HL-60/S4 treated with phorbol 12-myristate 13-acetate at 8.2 ng/mL for 4 days and 3 days (cell line): Measurements from ENCODE around the gene ONECUT3.
"Not testable (repeated sequence)": the region's sequence is repeated elsewhere in the genome, so short reads cannot be mapped to it uniquely, and the experiment has no call there.

Experiments used
- in situ Hi-C: fragments of 300-500 bp; cut with MboI; formaldehyde crosslinking; loops from 2 replicates; pipeline ENCODE4 v1.15.0; 2022; ENCODE audit warnings: low sequenced_read_pairs

The ONECUT3 gene

DNA sequence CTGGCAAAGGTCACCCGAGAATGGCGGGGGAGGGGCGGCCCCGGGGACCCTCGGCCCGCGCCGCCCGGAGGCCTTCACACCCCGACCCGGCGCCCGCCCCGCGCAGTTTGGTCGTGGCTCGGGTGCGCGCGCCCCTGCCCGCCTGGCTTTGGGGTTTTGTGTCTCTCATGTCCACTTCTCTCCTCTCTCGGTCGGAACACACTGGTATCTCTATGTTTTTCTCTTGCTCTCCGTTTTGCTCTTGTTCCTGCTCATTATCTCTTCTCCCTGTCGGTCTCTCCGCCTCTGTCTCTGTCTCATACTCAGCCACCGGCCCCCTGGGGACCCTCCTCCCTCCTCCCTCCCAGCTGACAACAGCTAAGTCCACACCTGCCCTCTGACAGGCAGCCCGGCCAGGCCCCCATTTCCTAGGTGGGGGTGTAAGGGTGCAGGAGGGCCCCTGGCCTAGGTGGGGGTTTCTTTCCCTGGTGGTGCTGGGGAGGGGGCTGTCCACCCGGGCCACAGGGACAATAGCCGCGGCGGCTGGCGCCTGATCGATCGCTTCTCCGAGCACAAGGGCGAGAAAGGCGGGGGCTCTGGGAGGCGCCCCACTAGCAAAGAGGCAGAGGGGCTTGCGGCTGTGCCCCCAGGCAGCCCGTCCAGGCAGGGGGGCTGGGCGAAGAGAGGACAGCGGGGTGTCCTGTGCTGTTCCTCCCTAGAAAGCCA, 2.3 kb downstream of the ONECUT3 start:
- in situ Hi-C loops = no loop called here

DNA sequence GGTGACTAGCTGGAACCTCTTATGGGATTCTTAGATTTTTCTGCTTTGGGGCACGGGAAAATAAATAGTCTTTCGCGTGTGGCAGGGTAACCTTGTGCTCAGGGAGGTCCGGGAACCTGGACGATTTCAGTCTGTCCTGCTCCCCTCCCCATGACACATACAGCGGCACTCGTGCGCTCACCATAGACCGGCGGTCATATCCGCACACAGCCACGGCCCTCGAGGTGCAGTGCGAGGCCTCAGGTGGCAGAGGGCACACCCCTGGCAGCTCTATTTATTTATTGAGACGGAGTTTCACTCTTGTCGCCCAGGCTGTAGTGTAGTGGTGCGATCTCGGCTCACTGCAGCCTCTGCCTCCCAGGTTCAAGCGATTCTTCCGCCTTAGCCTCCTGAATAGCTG, 3.0 kb downstream of the ONECUT3 start:
- in situ Hi-C loops = no loop called here

DNA sequence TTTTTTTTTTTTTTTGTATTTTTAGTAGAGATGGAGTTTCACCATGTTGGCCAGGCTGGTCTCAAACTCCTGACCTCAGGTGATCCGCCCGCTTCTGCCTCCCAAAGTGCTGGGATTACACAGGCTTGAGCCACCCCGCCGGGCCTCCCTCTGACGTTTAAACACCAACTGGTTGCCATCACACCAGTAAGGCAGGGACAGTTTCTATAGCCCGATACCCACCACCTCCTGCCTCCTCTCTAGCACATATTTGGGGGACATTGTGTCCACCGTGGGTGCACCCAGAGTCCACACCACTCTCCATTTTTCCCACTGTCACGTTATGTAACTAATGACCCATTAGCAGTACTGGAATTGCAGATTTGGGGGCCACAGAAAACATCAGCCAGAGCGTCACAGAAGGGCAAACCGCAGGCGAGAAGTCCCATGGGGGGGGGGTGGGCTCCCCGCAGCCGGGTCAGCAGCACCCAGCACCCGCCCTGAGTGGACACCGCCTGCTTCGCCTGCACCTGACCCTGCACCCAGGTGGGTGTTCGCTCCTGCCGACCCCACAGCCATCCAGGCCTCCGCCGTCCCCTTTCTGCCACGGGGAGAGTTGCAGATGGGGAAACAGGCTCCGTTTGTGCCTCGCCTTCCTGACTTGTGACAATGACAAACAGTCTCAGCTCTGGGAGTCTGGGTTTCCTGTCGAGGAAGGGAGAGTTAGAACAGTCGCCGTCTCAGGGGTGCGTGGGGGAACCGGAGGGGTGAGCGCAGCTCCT, 3.6 kb downstream of the ONECUT3 start:
- in situ Hi-C loops = no loop called here

DNA sequence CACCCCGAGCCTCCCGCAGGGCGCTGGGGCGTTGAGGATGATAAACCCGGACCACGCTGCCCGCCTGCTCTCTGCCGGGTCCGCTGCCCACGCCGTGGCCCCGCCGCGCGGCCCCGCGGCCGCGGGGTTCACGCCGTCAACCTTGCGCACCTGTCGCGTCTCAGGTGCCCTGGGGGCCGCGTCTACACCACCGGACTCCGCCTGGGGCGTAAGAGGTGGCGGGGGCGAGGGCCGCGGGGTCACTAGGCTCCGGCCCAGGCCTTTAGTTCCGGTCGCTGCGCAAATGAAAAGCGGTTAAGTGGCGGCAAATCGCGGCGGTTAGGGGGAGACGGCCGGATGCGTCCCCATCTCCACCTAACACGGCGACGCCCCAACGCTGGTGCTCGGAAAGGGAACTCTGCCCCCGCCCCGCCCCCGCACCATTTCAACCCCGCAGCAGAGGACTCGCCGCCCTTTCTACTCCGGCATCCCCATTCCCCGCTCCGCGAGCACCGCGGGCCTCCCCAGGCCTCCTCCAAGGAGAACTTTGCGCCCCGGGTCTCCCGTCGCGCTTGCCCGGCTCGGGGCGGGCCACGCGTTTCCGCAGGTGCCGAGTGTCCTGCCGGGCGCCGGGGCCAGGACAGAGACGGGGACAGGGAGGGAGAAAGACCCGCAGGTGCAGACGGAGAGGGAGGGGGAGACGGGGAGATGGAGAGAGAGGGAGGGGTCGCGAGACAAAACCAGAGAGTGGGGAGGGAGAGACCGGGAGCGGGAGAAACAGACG, 4.3 kb downstream of the ONECUT3 start:
- in situ Hi-C loops = no loop called here

DNA sequence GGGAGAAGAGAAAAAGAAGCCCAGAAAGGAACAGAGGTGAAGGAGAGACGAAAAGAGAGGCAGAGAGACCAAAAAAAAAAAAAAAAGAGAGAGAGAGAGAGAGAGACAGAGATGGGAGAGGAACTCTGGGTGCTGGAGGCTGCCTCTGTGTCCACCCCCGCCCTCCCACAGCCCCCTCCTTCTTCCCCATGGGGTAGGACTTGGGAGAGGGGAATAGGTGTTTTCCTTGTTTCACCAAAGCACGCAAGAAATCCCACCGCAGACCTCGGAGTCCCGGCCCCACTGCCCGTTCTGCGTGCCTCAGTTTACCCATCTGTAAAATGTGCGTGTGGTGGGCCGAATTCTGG, 4.9 kb downstream of the ONECUT3 start:
- in situ Hi-C loops = no loop called here

DNA sequence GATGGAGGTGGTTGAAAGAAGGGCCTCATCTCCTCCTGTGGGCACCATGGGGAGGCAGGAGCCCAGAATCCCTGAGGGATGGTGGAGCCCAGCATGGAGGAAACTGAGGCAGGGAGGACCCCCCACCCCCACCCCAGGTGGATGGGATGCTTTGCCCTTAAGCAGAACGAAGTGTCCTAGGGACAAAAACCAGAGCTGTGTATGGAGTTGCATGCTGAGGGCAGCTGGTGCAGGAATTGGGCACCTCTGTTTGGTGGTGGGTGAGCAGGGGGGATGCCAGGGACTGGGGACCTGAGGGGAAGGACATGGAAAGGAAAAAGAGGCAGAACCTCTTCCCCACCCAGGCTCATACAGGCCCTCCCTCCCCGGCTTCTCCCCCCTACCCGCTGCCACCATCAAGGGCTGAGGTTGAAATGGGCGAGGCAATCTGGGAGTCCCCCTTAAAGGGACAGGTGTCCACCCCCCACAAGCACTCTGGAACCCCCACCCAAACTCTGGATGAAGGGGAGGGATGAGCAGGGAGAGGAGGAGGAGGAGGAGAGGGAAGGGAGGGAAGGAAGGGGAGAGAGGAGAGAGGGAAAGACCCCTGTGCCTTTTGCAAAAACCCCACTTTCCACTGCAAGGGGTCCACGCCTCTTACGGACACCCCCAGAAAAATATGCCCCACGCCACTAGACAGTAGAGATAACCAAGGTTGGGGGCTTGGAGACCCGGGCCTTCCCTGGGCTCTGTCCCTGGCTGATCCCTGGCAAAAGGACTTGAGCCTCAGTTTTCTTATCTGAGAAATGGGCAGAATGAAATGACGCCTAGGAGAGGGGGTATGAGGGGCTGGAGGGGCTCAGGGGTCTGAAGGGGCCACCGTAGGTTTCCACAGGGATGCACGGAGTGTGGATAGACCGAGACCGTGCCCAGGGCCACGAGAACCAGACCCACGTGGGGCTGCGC, 5.9 kb downstream of the ONECUT3 start:
- in situ Hi-C loops = no loop called here

DNA sequence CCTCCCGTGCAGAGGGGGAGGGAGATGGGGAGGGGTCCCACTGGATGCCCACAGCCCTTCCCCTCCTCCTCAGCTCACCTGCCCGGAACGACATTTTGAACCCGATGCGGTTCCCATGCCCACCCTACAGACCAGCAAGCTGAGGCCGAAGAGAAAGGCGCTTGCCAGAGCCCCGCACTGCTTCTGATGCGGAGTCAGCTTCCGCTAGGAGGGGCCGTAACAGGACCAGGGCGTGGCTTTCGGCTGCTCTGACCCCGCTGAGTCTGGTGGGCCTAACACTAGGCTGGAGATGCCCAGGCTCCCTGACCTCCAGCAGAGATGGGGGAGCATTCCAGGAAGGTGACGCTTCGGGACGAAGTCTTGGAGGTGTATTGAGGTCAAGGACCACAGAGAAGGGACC, 6.7 kb downstream of the ONECUT3 start:
- in situ Hi-C loops = no loop called here

DNA sequence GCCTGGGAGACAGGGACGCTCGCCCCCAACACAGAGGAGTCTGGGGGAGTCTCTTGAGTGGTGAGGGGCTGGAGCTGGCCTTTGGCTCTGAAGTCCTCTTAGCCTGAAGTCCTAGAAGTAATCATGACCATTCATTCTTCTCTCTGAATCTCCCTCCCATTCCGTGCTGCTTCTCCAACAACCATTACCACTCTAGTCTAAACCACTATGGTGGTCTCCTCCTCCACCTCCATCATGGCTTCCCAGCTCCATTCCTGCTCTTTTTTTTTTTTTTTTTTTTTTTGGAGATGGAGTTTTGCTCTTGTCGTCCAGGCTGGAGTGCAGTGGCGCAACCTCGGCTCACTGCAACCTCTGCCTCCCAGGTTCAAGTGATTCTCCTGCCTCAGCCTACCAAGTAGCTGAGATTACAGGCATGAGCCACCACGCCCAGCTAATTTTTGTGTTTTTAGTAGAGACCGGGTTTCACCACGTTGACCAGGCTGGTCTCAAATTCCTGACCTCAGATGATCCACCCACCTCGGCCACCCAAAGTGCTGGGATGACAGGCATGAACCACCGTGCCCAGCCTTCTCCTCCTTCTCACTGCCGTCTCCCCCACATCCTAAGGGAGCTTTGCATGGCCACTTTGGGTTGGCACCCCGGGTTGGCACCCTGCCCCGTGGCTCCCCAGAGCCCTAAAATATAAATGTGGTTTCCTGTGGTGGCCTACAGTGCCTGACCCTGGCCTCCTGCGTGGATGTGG, 7.7 kb downstream of the ONECUT3 start:
- in situ Hi-C loops = not testable (repeated sequence)

DNA sequence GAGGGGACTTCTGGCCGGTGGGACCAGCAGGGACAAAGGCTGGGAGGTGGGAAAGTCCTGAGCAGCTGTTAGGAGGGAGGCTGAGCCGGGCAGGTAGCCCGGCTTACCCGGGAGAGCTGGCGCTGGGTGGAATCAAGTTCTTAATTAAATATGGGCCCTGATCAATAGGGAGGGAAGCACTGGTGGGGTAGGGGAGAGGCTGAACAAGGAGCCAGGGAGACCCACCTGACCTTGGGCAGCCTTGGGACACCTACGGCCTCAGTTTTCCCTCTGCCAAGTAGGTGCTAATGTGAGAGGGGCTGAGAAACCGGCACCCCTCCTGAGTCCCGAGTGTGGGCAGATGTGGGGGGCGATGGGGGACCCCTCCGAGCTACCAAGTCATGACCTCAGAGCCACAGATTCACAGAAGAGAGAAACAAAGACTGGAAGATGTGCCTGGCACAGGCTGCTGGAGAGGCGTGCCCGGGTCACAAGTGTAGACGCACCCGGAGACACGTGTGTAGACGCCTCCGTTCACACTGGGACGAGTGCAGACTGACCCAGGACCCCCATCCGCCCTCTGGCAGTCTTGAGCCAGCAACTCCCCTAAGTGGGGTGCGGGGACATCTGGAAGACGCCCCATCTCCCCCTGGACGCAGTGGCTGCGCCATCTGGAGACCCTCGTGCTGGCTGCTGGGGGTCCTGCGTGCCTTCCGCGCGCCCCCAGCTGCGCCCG, 8.4 kb downstream of the ONECUT3 start:
- in situ Hi-C loops = no loop called here

DNA sequence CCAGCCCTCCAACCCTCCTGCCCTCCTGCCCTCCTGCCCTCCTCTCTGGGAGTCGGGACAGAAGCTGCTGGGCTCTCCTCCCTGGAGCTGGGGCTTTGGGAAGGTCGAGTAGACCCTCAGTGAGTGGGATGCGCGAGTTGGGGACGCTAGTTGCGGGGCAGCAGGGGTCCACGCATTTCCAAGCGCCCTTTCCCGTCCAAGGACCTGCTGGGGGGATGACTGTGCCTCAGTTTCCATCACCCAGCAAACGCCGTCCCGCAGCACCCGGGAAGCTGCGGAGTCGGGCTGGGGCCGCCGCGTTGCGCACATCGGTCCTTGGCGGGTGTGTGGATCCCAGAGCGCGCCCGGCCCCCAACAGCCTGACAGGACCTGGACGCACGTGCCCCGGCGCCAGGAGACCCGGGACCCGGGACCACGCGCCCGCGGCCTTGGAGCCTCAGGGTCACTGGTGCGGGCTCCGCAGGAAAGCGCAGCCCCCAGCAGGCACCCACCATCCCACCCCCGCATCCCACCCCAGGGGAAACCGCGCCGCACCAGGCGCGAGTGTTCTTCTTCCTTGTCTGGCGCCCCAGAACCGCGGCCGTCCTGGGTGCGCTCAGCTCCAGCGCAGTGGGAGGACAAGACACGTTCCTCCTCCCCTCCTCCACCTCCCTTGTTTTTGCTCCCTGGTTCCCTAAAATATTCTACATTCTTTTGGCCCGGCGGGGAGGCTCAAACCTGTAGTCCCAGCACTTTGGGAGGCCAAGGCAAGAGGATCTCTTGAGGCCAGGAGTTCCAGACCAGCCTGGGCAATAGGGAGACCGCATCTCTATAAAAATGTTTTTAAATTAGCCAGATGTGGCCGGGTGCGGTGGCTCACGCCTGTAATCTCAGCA, 9.2 kb downstream of the ONECUT3 start:
- in situ Hi-C loops = no loop called here

DNA sequence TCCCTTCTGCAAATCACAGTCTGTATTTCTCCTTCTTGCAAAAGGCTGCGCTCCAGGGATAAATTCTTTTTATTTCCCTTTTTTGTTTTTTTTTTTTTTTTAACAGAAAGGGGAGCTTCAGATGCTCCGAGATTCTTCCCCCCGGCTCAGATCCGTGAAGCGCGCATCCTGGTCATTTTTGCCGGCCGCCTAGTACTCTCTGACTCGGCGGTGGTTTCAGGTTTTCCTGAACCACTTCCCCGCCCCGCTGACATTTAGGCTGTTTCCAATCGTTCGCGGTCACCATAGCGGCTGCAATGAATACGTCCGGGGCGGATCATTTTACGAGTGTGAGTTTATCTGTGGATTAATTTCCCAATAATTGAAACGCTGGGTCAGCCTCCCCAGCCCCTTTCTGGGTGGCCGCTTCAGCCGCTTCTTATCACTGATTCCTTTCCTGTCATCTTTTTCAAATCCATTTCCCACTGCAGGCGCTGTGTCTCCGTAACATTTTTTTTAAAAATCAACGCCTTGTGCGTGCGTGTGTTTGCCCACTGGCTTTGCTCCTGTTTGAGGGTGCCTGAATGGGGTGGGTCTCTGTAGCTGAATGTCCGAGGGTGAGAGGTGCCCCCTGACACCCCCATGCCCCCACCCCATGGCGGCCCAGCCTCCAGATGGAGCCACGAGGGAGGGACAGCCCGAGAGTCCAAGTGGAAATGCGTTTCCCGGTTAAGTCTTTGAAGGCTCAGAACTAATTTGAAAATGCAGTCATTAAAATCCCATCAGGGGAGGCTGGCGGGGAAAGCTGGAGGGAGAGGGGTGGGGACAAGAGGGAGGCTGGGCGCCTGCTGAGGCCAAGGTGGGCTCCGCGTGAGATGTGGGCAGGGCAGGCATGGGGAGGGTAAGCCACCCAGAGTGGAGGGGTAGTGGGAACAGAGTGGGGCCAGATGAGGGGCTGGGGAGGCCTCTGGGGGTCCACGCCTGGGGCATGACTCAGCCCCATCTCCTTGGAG, 10.6 kb downstream of the ONECUT3 start:
- in situ Hi-C loops = no loop called here

DNA sequence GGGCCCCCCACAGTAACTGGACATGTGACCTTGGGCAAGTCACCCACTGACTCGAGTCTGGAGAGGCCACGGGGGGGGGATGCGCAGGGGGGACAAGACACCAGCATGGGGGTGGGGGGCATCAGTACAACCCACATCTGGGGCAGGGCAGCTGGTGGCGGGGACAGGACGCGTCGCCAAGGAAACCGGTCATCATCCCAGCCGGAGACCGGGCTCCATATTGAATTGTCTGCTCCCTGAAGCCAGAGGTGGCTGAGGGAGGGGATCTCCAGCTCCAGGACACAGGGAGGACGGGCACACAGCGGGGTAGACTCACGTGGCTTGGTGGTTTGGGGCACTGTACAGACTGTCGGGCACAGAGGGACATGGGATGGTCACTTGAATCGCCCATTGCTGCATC, 11.4 kb downstream of the ONECUT3 start:
- in situ Hi-C loops = no loop called here

DNA sequence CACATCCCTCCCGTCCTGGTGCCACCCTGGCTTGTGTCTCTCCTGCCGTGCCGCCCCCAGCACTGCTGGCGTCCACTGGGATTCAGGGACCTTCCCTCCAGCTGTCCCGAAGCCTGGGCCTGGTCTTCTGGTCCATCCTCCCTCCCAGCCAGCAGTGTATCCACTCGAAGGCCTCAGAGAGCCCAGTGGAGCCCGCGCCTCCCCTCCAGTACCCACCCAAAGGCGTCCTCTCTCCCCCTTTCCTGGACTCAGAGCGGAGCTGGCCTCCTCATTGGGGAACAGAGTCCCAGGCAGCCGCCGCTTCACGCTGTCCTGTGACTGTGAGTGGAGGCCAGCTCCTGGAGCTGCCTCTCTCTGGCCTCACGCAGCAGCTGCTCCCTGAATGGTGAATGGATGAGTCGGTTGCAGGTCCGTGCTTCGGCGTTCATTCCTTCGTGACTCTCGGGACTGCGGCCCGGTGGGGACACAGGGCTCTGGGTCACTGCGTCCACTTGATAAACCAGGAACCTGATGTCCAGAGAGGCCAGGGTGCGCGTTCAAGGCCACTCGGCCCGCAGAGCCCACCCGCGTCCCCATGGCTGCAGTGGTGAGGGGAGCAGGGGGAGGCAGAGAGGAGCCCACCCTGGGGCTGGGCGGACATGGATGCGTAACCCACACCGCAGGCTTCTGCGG, 12.1 kb downstream of the ONECUT3 start:
- in situ Hi-C loops = no loop called here

DNA sequence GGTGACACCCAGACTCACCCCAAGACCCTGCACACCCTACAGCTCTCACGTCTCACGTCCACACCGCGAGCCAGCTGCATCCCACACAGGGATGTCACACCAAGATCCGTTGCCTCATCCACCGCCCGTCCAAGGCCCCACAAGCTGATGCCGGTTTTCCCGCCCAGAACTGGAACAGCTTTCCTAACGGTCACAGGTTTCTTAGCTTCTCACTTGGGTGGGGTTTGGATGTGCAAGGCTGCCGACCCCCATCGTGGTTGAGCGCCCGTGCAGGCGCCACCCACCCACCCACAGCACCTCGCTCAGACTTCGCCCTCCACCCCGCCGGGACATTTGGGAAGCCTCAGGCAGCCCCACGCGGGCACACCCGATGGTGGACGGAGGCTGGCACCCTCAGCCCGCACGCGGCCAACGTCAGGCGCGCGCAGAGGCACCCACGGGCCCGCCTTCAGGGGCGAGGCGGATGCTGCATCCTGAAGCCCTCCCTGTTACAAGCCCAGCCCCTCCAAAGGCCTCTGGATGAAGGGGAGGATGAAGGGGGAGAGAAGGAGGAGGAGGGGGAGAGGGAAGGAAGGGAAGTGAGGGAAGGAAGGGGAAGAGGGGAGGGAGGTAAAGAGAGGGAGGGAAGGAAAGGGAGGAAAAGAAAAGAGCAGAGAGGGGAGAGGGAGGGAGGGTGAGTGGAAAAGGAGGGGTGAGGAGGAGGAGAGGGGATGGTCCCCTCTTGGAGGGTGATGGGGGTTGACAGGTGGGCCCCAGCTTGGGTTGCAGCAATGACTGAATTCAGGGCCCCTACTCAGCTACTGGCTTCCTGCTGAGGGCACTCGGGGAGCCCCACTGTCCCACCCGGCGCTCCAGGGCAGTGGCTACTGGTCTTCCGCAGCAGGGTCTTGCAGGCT, 12.8 kb downstream of the ONECUT3 start:
- in situ Hi-C loops = no loop called here

DNA sequence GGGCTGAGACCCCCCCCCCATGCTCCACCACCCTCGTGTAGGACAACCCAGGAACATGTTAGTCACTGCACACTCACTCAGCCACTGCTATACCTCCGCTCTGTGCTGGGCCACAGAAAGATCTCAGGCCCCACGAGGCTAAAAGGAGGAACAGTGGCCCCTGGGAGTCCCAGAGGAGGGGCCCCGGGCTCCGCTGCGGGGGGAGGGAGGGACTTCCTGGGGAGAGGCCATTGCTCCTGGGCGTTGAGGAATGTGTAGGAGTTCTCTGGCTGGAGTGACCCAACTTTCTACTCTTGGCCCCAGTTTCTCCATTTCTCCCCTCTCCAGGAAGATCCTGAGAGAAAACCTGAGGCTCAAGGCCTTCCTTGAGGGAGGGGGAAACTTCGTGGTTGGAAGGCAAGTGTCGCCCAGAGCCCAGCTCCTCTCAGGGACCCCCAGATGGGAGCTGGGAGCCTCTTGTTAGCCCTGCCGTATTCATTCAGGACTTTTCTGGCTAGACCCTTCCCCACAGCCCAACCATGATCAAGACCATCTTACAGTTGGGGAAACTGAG, 13.6 kb downstream of the ONECUT3 start:
- in situ Hi-C loops = no loop called here
